Mucosa of descending colon (tissue), 3 donors: Measurements from ENCODE around the gene NR5A1. TPM values are rescaled to one million over a fixed set of nuclear protein-coding genes. Genes with fewer than 3 reads are reported as not detected.

Source experiments
- ATAC-seq: fragments of 200-7000 bp; cut with Tn5 transposase; one replicate; pipeline ENCODE4 v1.9.1; 2020; ENCODE audit warnings: mild to moderate bottlenecking, moderate library complexity
- DNase-seq, 3 donors: peaks; one replicate each; pipeline ENCODE4 v3.0.0-alpha.2; 2020
- H3K36me3 ChIP-seq: fragments of 200-600 bp; one replicate; pipeline ENCODE4 v1.8.0; 2021; ENCODE audit warnings: low read depth, mild to moderate bottlenecking
- H3K4me1 ChIP-seq: fragments of 200-600 bp; one replicate; pipeline ENCODE4 v1.8.0; 2021; ENCODE audit warnings: low read depth, mild to moderate bottlenecking
- H3K4me3 ChIP-seq: fragments of 200-600 bp; one replicate; pipeline ENCODE4 v1.8.0; 2021; ENCODE audit warnings: mild to moderate bottlenecking
- H3K9me3 ChIP-seq: fragments of 200-600 bp; one replicate; pipeline ENCODE4 v1.8.0; 2021; ENCODE audit warnings: mild to moderate bottlenecking
- intact Hi-C, 2 donors: fragments of 100-400 bp; cut with DNase I in 1 of 2; cut with micrococcal nuclease in 1 of 2; formaldehyde crosslinking; loops; one replicate each; pipeline versions ENCODE4 v1.11.0 to v1.11.1; 2022; cut with DNase I, micrococcal nuclease
- long read RNA-seq, 2 donors: library from polyadenylated mRNA; unstranded; transcript quantifications; one replicate each; pipeline ENCODE4 v2.0.0, GENCODE V29; 2019 to 2021
- total RNA-seq, 3 donors: library from RNA; stranded (reverse); fragmentation: NEBNext Ultra II Directional in 2 of 3; extraction: Animal tissue kit (Norgen Biotek cat#: 25700) in 2 of 3; gene quantifications; one replicate each; pipeline versions ENCODE4 v1.2.1 to v1.2.4, GENCODE V29; 2021 to 2023
- TF ChIP-seq, protein P1 (sequence below): fragments of 200-600 bp; IDR thresholded peaks from one replicate; pipeline ENCODE4 v1.8.0; 2022; ENCODE audit warnings: antibody characterized with exemption, mild to moderate bottlenecking
- donor health status: DM: no; HTN: no; CAD: no; lungs with moderate emphysema.
- donor health status: DM: no; HTN: no; CAD: no.
- donor health status: DM: no; HTN: yes; CAD: no.

The NR5A1 gene
- under 1 TPM in 1 of 3 donors, not detected in 2; 0.12 TPM for total RNA-seq
- long read RNA-seq, donor 1, result 0 reads
- long read RNA-seq, donor 2, result 0 reads

DNA sequence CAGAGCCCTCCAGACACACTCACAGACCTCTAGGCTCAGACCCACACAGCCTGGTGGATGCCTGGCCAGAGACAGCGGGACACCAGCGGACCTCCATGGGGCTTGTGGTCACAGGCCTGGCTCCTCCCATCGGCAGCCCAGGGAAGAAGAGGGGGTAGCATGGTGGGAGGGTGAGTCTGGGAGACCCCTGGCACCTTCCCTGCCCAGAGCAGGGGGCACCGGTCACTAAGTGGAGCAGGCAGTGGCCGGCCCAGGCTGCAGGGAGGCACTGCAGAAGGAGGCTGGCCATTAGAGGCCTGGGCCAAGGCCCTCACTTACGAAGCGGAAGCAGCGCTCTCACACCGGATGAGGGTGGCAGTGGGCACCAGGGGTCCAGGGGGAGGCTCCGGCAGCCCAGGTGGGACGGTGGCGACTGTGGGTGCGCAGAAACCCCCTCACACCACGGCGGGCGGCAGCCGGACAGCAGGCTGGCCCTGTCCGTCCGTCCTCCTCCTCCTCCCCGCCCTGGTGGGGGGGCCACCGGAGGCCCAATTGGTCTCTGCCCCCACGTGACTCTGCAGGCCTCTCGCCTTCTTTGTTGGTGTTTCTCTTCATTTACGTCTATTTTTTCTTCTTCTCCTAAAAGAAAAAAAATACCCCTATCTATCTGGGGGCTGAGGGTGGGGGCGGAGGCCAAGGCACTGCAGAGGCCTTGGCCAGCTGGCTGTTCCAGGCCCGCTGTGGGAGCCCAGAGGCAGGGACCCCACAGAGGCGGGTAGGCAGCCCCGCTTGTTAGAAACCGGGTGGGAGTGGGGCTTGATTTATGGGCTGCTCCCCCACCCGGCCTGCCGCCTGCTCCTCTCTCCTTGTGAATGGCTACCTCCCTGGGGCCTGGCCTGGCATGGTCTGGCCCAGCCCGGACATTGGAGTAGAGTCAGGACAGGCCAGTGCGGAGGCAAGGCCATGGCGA lies at the start of gene NR5A1:
Gene NR5A1 (minus strand): TSS at position 469 of the 949 bp plus-strand sequence. CDS start 4,004 bp downstream, outside the sequence.
- Histone ChIP-seq H3K4me3 (no peak within 1 kb of the TSS), H3K4me1 (peaks cover 6% of the 10 kb centered on the region), H3K9me3 (no peaks in the 10 kb centered on the region), H3K36me3 (no peaks in the 10 kb centered on the region)
- ATAC-seq, result no peak
- intact Hi-C loops, result no loop called here
- peak in 1 of 3 donors; percentile 39 for DNase-seq
- TF ChIP-seq, protein P1, sequence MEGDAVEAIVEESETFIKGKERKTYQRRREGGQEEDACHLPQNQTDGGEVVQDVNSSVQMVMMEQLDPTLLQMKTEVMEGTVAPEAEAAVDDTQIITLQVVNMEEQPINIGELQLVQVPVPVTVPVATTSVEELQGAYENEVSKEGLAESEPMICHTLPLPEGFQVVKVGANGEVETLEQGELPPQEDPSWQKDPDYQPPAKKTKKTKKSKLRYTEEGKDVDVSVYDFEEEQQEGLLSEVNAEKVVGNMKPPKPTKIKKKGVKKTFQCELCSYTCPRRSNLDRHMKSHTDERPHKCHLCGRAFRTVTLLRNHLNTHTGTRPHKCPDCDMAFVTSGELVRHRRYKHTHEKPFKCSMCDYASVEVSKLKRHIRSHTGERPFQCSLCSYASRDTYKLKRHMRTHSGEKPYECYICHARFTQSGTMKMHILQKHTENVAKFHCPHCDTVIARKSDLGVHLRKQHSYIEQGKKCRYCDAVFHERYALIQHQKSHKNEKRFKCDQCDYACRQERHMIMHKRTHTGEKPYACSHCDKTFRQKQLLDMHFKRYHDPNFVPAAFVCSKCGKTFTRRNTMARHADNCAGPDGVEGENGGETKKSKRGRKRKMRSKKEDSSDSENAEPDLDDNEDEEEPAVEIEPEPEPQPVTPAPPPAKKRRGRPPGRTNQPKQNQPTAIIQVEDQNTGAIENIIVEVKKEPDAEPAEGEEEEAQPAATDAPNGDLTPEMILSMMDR, result no peak

- DNase-seq, result no peak
- intact Hi-C loops, result no loop called here
These were observed 47.8 kb upstream of the NR5A1 start for GRCh38 chr9:124555043-124555442.

DNA sequence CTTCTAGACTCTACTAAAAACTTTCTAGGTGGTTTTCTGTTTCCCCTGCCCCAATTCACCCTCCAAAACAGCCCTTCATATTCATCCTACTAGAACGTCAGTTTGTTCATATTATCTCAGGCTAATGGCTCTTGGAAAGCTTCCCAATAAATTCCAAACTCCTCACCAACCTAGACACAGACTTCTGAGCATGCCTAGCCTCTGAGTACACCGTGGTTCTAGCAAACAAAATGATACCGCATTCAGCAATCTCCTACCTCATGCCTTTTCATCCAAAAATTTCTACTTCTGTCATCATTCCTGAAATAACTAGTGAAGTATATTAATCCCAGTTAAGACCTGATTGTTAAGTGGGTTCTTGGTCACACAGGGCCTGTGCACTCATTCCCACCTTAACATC lies 46.5 kb upstream of the NR5A1 start:
- Histone ChIP-seq H3K36me3 (no peaks in the 10 kb centered on the region), H3K9me3 (no peaks in the 10 kb centered on the region), H3K4me1 (no peaks in the 10 kb centered on the region), H3K4me3 (no peak overlapping the region)
- DNase-seq (no peak), ATAC-seq (no peak)
- TF ChIP-seq, protein P1, result no peak
- intact Hi-C loops, result no loop called here

More at GRCh38 chr9:124555043-124555442, 47.8 kb upstream of the NR5A1 start:
- Histone ChIP-seq H3K4me3 (no peak overlapping the region), H3K4me1 (no peaks in the 10 kb centered on the region), H3K36me3 (no peaks in the 10 kb centered on the region), H3K9me3 (no peaks in the 10 kb centered on the region)
- peak; percentile 88 for ATAC-seq
- TF ChIP-seq, protein P1, result no peak

DNA sequence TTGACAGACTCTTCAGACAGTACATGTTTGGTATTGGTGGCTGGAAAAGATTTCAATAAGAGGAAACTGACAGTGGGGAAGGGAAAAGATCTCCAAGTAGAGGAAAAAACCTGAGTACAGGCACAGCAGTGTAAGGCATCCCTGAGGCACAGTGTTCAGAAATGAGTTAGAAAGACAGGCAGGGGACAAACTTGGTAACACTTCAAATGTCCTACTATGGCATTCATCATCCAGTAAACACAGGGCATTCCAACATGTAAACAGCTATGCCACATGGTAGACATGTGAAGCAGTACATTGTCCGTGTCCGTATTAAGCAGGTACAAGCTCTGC lies 45.0 kb upstream of the NR5A1 start:
- TF ChIP-seq, protein P1, result no peak
- intact Hi-C loops, result no loop called here
- no peak for DNase-seq
- ATAC-seq, result no peak
- H3K9me3 ChIP-seq, result no peaks in the 10 kb centered on the region
- H3K4me3 ChIP-seq, result no peak overlapping the region
- no peaks in the 10 kb centered on the region for H3K4me1 ChIP-seq
- H3K36me3 ChIP-seq, result no peaks in the 10 kb centered on the region

DNA sequence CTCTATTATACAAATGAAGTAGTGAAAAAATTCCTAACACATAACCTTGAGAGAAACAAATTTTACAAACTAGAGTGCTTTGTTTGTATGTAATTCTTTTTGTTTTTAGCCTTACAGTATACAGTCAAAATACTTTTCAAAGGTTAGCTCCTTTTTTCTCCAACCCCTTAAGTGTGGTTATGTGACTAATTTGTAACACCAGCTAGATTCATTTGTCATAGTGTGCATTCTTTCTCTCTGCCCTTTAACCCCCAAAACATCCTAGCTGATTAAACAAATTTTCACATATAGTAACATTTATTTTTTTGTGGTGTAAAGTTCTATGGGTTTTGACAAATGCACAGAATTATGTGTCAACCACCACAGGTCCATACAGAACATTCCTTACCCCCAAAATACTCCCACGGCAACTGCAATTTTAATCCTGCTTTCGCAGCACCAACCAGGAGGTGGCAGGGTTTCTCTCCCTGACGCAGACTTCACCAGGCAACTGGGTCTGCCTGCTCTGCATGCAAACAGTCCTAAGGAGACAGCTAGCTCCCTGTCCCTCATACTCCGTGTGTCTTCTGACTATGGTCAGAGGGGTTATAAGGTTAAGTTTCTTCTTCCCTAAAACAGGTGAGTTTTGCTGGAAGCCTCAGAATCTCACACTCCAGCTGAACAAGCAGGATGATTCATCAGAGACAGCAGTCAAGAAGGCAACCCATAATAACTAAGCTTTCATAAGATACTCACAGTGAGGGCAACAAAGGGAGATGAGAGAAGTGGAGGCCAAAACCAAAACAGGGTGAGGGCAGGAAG lies 44.5 kb upstream of the NR5A1 start:
- no peaks in the 10 kb centered on the region for H3K4me1 ChIP-seq
- no peaks in the 10 kb centered on the region for H3K36me3 ChIP-seq
- TF ChIP-seq, protein P1, result peak; percentile 12
- ATAC-seq (peak; percentile 74), DNase-seq (peak in 2 of 3 donors; percentile 55 to 66)
- H3K4me3 ChIP-seq, result no peak overlapping the region
- no peaks in the 10 kb centered on the region for H3K9me3 ChIP-seq
- intact Hi-C loops, result no loop called here
